IMR-90 (cell line): ENCODE results near the gene MED26.

Source experiments
- BHLHE40 ChIP-seq: fragments of 150-350 bp; IDR thresholded peaks from 2 replicates; pipeline ENCODE4 v1.6.1; 2016; ENCODE audit warnings: mild to moderate bottlenecking, low read depth, low read length
- CEBPB ChIP-seq: IDR thresholded peaks from 2 replicates; pipeline ENCODE4 v1.6.1; 2012; ENCODE audit warnings: low read depth, low read length, improper control_type of control experiment
- CHD1 ChIP-seq: IDR thresholded peaks from 2 replicates; pipeline ENCODE4 v1.6.1; 2012; ENCODE audit warnings: low read depth, low read length, improper control_type of control experiment
- FOS ChIP-seq: fragments of 150-350 bp; IDR thresholded peaks from 2 replicates; pipeline ENCODE4 v1.6.1; 2016; ENCODE audit warnings: low read depth, low read length
- MAFK ChIP-seq: IDR thresholded peaks from 2 replicates; pipeline ENCODE4 v1.6.1; 2012; ENCODE audit warnings: low read depth, low read length, improper control_type of control experiment
- MAZ ChIP-seq: IDR thresholded peaks from 2 replicates; pipeline ENCODE4 v1.6.1; 2012; ENCODE audit warnings: low read depth, mild to moderate bottlenecking, low read length, improper control_type of control experiment, moderate library complexity, borderline replicate concordance
- POLR2A ChIP-seq: IDR thresholded peaks from 2 replicates; pipeline ENCODE4 v1.6.1; 2012; ENCODE audit warnings: mild to moderate bottlenecking, low read depth, low read length
- RAD21 ChIP-seq: IDR thresholded peaks from 2 replicates; pipeline ENCODE4 v1.6.1; 2012; ENCODE audit warnings: low read length, improper control_type of control experiment
- RCOR1 ChIP-seq: IDR thresholded peaks from 2 replicates; pipeline ENCODE4 v1.6.1; 2012; ENCODE audit warnings: mild to moderate bottlenecking, low read length, improper control_type of control experiment; ENCODE audit not compliant: insufficient replicate concordance
- RFX5 ChIP-seq: IDR thresholded peaks from 2 replicates; pipeline ENCODE4 v1.8.0; 2012; ENCODE audit warnings: low read depth, mild to moderate bottlenecking, low read length, moderate library complexity
- SMC3 ChIP-seq: fragments of 150-350 bp; IDR thresholded peaks from 2 replicates; pipeline ENCODE4 v1.6.1; 2016; ENCODE audit warnings: low read depth, mild to moderate bottlenecking, antibody characterized with exemption, low read length, moderate library complexity
- TF ChIP-seq, protein P1 (sequence below): conservative IDR thresholded peaks from 2 replicates; pipeline ENCODE4 v1.5.1; 2012; ENCODE audit warnings: mild to moderate bottlenecking, low read depth, low read length, improper control_type of control experiment
- TF ChIP-seq, protein P2 (sequence below): fragments of 150-350 bp; IDR thresholded peaks from 2 replicates; pipeline ENCODE4 v1.6.1; 2016; ENCODE audit warnings: low read depth, mild to moderate bottlenecking, low read length, moderate library complexity, borderline replicate concordance
- TF ChIP-seq, protein P3 (sequence below): fragments of 150-350 bp; IDR thresholded peaks from 2 replicates; pipeline ENCODE4 v1.6.1; 2017; ENCODE audit warnings: mild to moderate bottlenecking, antibody characterized with exemption, low read length, low read depth

DNA sequence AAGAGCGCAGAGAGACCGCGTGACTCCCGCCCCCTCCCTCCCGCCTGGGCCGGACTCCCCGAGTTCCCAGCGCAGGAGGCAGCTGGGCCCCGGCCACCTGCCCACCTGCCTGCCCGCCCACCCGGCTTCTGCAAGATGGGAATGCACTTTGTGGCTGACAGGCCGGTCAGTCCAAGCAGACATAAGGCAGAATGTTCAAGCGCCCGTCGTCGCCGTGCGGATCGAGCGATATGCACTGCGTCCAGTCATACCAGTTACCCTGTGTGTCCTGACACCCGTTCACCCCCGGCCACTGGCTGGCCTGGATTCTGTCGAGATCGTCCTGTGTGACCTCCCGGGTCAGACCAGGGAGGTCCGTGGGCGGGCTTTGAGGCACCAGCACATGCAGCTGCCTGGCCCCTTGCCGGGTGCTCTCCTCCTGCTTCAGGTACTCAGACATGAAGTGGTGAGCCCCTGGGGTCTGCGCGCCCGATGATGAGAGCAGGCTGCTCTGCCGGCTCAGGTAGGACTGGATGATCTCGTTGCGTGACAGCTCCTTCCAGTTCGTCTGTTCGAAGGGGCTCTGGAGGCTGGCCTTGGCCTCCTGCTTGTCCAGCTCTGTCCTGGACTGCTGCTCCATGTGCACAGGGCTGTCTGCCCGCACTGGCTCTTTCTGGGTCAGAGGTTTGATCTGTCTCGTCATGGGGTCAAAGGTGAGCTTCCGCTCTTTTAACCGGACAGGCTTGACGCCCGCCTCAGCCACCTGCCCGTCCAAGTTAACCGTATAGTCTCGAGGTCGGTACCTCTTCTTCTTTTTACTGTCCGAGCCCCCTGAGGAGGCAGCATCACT, 51.9 kb downstream of the MED26 start:
- TF ChIP-seq RAD21 = no peak
- no peak for TF ChIP-seq RCOR1
- no peak for TF ChIP-seq SMC3
- TF ChIP-seq, protein P1, sequence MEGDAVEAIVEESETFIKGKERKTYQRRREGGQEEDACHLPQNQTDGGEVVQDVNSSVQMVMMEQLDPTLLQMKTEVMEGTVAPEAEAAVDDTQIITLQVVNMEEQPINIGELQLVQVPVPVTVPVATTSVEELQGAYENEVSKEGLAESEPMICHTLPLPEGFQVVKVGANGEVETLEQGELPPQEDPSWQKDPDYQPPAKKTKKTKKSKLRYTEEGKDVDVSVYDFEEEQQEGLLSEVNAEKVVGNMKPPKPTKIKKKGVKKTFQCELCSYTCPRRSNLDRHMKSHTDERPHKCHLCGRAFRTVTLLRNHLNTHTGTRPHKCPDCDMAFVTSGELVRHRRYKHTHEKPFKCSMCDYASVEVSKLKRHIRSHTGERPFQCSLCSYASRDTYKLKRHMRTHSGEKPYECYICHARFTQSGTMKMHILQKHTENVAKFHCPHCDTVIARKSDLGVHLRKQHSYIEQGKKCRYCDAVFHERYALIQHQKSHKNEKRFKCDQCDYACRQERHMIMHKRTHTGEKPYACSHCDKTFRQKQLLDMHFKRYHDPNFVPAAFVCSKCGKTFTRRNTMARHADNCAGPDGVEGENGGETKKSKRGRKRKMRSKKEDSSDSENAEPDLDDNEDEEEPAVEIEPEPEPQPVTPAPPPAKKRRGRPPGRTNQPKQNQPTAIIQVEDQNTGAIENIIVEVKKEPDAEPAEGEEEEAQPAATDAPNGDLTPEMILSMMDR = no peak
- TF ChIP-seq POLR2A = no peak
- no peak for TF ChIP-seq MAZ
- TF ChIP-seq, protein P2, sequence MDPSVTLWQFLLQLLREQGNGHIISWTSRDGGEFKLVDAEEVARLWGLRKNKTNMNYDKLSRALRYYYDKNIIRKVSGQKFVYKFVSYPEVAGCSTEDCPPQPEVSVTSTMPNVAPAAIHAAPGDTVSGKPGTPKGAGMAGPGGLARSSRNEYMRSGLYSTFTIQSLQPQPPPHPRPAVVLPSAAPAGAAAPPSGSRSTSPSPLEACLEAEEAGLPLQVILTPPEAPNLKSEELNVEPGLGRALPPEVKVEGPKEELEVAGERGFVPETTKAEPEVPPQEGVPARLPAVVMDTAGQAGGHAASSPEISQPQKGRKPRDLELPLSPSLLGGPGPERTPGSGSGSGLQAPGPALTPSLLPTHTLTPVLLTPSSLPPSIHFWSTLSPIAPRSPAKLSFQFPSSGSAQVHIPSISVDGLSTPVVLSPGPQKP = no peak
- TF ChIP-seq, protein P3, sequence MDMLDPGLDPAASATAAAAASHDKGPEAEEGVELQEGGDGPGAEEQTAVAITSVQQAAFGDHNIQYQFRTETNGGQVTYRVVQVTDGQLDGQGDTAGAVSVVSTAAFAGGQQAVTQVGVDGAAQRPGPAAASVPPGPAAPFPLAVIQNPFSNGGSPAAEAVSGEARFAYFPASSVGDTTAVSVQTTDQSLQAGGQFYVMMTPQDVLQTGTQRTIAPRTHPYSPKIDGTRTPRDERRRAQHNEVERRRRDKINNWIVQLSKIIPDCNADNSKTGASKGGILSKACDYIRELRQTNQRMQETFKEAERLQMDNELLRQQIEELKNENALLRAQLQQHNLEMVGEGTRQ = no peak
- TF ChIP-seq CHD1 = no peak
- no peak for TF ChIP-seq FOS
- TF ChIP-seq BHLHE40 = no peak
- no peak for TF ChIP-seq CEBPB
- TF ChIP-seq MAFK = no peak
- no peak for TF ChIP-seq RFX5
